Stimulated activated effector memory CD8-positive, alpha-beta T cell treated with anti-CD3 and anti-CD28 coated beads, Interleukin-12 subunit alpha, Interleukin-12 subunit beta, amount 100 ng/mL, for 72 hours (primary cell): Measurements from ENCODE around the gene RHOT2.

Experiments
- ATAC-seq: fragments of 150-1000 bp; cut with Tn5 transposase; 2 replicates; pipeline ENCODE4 v1.10.0; 2021
- DNase-seq, 2 donors: peaks; one replicate each; pipeline ENCODE4 v3.0.0; 2021 to 2022; ENCODE audit warnings: low spot score in 2 of 2
- H3K27ac Mint-ChIP-seq: one replicate; pipeline ENCODE4 v1.8.0; 2022; ENCODE audit warnings: mild to moderate bottlenecking, mixed read lengths
- H3K36me3 Mint-ChIP-seq: one replicate; pipeline ENCODE4 v1.8.0; 2022; ENCODE audit warnings: mild to moderate bottlenecking, mixed read lengths
- H3K4me1 Mint-ChIP-seq: one replicate; pipeline ENCODE4 v1.8.0; 2022; ENCODE audit warnings: mixed read lengths
- H3K4me3 Mint-ChIP-seq: one replicate; pipeline ENCODE4 v1.8.0; 2022; ENCODE audit warnings: mild to moderate bottlenecking, mixed read lengths
- H3K9me3 Mint-ChIP-seq: one replicate; pipeline ENCODE4 v1.8.0; 2022; ENCODE audit warnings: mixed read lengths

RHOT2 gene

DNA sequence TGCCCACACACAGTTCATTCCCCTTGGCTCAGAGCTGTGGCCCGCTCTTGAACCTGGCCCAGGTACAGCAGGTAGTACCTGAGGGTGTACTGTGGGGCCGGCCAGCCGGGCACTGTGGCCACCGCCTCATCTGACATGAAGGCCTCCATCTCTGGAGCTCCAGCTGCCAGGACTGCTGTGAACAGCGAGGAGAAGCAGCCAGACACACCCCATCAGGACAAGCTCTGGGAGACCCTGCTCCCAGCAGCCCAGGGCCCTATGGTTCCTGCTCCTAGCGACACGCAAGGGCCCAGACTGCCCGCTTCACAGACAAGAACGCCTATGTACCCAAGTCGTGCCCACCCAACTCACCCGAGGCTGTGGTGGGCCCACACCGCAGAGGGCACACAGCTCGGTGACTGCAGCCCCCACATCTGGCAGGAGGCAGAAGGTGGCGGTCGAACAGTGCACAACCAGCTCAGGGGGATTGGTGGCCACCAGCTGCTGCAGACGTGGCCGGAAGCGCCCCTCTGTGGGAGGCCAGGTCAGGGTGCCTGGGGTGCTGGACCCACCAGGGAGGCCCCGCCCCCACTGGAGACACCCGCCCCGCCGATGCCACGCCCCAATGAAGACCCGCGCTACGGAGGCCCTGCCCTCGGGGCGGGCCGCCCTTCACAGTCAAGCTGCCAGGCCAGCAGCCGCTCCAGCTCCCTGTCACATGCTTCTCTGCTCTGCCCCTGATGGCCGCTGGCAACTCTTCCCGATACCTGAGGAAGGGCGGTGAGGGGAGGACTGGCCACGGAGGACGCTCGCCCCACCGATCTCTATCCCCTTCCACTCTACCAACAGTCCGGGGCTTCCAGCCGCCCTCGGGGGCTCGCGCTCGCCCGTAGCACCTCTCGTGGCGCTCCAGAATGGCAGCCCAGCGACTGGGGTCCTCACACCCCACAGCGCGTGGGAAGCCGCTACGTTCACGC, 11.2 kb downstream of the RHOT2 start:
- Mint-ChIP-seq H3K36me3 (peaks cover 30% of the 10 kb centered on the region), H3K9me3 (no peaks in the 10 kb centered on the region), H3K27ac (peak overlapping the region; percentile 76), H3K4me3 (peak overlapping the region; percentile 73), H3K4me1 (peaks cover 45% of the 10 kb centered on the region)
- ATAC-seq = peak; percentile 29
- DNase-seq = peak; percentile 55 to 82

DNA sequence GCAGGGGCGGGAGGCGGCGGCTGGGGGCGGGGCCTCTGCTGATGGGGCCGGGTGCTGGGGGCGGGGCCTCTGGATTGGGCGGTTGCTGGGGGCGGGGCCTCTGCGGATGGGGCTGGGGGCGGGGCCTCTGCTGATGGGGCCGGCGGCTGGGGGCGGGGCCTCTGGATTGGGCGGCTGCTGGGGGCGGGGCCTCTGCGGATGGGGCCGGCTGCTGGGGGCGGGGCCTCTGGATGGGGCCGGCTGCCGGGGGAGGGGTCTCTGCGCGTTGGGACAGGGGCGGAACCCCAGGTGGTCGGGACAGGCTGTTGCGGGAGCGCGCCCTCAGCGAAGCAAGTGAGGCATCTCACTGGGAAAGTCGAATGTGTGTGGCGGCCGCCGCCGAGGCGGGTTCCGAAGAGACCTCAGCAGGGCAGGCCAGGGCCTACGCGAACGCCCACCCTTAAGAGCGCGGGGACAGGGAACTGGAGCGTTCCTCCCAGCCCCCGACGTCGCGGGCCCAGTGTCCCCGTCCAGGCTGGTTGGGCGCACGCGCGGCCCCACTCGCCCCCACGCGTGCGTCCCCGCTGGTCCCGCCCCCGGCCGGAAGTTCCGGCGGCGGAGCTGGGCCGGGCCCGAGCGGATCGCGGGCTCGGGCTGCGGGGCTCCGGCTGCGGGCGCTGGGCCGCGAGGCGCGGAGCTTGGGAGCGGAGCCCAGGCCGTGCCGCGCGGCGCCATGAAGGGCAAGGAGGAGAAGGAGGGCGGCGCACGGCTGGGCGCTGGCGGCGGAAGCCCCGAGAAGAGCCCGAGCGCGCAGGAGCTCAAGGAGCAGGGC, 12.1 kb downstream of the RHOT2 start, which contains the start of gene STUB1:
Gene STUB1 (plus strand): TSS at position 597 of the 811 bp plus-strand sequence. CDS start 116 bp downstream, at position 713.
- DNase-seq = peak; percentile 89 to 95
- Mint-ChIP-seq H3K36me3 (peaks cover 38% of the 10 kb centered on the region), H3K4me3 (peak within 1 kb of the TSS; percentile 73), H3K27ac (peak within 1 kb of the TSS; percentile 80), H3K4me1 (peaks cover 47% of the 10 kb centered on the region), H3K9me3 (no peaks in the 10 kb centered on the region)
- ATAC-seq = peak; percentile 61

DNA sequence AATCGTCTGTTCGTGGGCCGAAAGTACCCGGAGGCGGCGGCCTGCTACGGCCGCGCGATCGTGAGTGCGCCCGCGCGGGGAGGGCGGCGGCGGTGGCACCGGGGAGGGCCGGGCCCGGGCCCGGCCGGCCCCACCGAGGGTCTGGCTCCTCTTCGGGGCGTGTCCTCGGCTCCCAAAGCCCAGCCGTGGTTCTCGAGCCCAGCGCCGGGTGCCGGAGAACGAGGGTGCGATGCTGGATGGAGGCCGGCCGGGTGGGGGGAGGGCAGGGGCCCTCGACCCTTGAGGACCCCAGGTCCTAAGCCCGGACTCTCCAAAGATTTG, 12.7 kb downstream of the RHOT2 start:
- H3K4me3 Mint-ChIP-seq = peak overlapping the region; percentile 73
- no peaks in the 10 kb centered on the region for H3K9me3 Mint-ChIP-seq
- ATAC-seq = no peak
- peaks cover 44% of the 10 kb centered on the region for H3K4me1 Mint-ChIP-seq
- peaks cover 39% of the 10 kb centered on the region for H3K36me3 Mint-ChIP-seq
- no peak for DNase-seq
- H3K27ac Mint-ChIP-seq = peak overlapping the region; percentile 80

DNA sequence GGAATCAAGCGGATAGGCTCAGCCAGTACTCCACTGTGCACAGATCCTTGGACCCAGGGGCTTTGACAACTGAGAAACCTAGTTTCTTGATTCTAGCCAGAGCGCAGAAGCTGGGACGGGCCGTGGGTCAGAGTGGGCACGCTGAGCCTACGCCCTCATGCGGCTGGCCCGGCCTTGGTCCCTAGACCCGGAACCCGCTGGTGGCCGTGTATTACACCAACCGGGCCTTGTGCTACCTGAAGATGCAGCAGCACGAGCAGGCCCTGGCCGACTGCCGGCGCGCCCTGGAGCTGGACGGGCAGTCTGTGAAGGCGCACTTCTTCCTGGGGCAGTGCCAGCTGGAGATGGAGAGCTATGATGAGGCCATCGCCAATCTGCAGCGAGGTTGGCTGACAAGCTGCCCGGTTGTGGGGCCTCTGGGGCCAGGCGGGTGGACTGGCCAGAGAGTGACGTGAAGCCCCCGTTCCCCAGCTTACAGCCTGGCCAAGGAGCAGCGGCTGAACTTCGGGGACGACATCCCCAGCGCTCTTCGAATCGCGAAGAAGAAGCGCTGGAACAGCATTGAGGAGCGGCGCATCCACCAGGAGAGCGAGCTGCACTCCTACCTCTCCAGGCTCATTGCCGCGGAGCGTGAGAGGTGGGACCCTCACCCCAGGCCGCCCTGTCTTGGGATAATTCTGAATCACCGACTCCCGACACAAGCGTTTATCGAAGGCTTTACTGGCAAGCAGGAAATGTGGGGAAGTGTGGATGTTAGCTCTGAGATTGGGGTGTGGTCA, 13.2 kb downstream of the RHOT2 start:
- Mint-ChIP-seq H3K36me3 (peaks cover 44% of the 10 kb centered on the region), H3K27ac (peak overlapping the region; percentile 80), H3K4me3 (peak overlapping the region; percentile 73), H3K9me3 (no peaks in the 10 kb centered on the region), H3K4me1 (peaks cover 49% of the 10 kb centered on the region)
- ATAC-seq (no peak), DNase-seq (no peak)

DNA sequence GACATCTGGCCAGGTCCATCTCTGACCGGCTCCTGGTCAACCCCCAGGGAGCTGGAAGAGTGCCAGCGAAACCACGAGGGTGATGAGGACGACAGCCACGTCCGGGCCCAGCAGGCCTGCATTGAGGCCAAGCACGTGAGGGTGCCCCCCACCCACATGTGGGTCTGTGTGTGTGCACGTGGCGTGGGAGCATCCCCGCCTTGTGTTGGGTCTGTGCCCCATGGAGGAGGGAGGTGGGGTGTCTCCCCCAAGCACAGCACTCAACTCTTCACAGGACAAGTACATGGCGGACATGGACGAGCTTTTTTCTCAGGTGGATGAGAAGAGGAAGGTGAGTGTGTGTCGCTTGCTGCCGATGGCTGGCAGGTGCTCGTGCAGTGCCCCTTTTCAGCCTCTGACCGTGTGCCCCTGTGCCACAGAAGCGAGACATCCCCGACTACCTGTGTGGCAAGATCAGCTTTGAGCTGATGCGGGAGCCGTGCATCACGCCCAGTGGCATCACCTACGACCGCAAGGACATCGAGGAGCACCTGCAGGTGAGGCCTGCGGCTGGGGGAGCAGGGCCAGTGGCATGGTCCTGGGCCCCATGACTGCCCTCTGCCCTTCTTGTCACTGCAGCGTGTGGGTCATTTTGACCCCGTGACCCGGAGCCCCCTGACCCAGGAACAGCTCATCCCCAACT, 14.0 kb downstream of the RHOT2 start:
- Mint-ChIP-seq H3K9me3 (no peaks in the 10 kb centered on the region), H3K4me3 (peak overlapping the region; percentile 73), H3K27ac (peak overlapping the region; percentile 89), H3K36me3 (peaks cover 48% of the 10 kb centered on the region), H3K4me1 (peaks cover 49% of the 10 kb centered on the region)
- ATAC-seq = no peak
- DNase-seq = no peak

DNA sequence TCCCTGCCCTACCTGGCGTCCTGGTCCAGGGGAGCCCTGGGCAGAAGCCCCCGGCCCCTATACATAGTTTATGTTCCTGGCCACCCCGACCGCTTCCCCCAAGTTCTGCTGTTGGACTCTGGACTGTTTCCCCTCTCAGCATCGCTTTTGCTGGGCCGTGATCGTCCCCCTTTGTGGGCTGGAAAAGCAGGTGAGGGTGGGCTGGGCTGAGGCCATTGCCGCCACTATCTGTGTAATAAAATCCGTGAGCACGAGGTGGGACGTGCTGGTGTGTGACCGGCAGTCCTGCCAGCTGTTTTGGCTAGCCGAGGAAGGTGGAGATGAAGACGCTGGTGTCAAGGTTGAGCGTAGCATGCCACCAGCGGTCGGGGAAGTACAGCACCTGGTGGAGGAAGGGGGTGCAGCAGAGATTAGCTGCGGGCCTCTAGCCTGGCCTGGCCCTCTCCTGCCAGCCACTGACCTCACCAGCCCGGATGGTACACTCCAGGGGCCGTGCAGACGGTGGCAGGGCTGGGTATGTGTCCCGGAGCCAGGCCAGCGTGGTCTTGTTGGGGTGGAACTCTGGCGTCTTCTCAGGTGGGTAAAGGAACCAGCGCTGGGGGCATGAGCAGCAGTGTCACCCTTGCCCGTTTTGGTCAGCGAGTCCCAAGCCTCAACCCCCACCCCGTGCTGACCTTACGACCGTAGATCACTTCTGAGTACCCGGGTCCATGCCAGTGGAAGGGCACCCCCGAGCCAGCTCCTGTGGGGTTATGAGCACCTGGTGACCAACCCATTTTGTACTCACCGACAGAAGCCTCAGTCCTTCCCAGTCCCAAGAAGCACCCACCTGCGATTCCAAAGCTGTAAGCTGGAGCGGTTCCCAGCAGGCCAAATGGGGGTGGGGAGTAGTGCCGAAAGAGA, 14.8 kb downstream of the RHOT2 start:
- Mint-ChIP-seq H3K36me3 (peaks cover 48% of the 10 kb centered on the region), H3K4me3 (peak overlapping the region; percentile 73), H3K9me3 (no peaks in the 10 kb centered on the region), H3K4me1 (peaks cover 49% of the 10 kb centered on the region), H3K27ac (peak overlapping the region; percentile 89)
- no peak for DNase-seq
- ATAC-seq = no peak

DNA sequence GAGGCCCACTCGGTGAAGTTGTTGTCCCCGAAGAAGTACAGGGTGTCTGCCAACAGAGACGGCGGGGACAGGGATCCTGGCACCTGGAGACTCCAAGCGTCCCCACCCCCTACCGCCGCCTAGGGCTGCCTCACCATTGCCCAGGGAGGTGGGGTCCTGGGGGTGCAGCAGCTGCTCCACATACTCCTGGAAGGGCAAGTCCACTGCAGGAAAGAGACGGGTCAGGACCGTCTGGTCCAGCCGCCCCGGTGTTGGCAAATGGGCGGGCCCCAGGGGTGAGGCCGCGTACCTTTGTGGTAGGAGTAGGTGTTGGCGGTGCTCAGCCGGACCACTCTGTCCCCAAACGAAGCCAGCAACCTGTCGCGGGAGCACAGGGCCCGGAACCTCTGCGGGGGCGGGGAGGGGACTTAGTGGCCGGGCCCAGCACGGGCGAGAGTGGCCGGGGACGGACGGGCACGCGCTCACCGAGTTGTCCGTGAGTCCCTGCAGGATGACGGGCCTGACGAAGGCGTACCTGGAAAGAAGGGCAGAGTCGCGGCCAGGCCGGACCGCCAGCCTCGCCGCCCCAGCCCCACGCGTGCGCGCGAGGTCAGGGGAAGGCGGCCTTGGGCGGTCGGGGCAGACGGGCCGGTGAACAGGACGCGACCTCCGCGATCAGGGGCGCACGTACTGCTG, 15.6 kb downstream of the RHOT2 start:
- peaks cover 48% of the 10 kb centered on the region for H3K36me3 Mint-ChIP-seq
- no peaks in the 10 kb centered on the region for H3K9me3 Mint-ChIP-seq
- peak overlapping the region; percentile 73 for H3K4me3 Mint-ChIP-seq
- ATAC-seq = no peak
- peaks cover 50% of the 10 kb centered on the region for H3K4me1 Mint-ChIP-seq
- DNase-seq = no peak
- H3K27ac Mint-ChIP-seq = peak overlapping the region; percentile 89

DNA sequence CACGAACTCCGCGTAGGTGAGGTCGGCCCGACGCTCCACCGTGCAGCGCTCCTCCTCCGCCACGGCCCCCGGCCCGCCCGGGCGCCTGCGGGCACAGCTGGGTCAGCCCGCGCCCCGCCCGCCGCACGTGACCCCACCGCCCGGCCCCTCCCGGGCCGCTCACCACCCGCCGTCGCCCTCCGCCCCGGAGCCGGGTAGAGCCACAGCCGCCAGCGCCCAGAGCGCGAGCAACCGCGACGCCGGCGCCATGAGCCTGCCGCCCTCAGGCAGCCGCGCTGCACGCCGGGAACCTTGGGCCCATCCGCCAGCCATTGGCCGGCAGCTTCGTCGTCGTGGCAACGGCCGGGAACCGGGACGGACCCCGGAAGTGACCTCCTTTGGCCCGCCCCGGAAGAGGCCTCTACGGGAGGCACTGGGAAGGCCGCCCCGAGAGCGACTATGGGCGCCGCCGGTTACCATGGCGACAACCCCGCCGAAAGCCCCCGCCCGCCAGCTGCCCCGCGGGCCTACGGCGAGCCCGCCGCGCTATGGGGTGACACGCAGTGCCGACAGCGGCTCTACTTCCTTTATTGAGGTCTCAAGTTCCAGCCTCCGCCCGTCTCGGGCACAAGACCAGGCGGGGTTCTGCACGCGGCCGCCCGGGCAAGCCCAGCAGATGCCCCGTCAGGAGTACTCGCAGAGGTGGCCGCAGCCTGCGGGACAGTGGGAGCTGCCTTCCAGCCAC, 16.3 kb downstream of the RHOT2 start, which contains the start of gene JMJD8:
Gene JMJD8 (minus strand): TSS at position 264 of the 724 bp plus-strand sequence. CDS start 15 bp downstream, at position 249.
- peaks cover 48% of the 10 kb centered on the region for H3K36me3 Mint-ChIP-seq
- peak within 1 kb of the TSS; percentile 89 for H3K27ac Mint-ChIP-seq
- H3K4me3 Mint-ChIP-seq = peak within 1 kb of the TSS; percentile 73
- no peaks in the 10 kb centered on the region for H3K9me3 Mint-ChIP-seq
- ATAC-seq = peak; percentile 85
- DNase-seq = peak; percentile 91 to 97
- H3K4me1 Mint-ChIP-seq = peaks cover 52% of the 10 kb centered on the region

DNA sequence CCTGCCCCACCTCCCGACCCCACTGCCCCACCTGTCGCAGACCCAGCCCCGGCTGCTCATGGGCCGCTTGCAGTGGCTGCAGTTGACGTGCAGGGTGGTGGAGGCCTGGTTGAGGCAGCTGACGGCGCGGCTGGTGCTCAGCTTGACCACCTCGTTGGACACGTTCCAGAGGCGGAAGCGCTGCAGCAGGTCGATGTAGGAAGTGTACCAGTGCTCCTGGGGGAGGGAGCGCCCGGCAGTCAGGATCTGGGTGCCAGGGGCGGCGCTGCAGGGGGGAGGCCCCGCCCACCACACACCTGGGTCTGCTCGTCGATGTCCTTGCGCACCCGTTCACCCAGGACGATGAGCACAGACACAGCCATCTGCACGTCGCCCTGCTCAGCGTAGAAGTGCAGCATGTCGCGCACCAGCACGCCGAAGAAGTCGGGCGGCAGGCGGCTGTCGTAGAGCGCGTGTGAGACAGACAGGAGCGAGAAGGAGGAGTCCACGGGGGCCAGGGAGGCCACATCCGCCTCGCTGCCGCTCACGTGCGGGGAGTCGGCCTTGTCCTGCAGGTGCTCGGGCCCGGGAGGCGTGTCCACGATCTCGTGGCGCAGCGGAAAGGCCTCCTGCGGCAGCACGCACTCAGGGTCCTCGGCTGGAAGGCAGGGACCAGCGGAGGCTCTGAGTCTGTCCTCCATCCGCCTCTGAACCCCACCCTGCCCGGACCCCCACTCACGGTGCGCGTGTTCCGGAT, 17.2 kb downstream of the RHOT2 start:
- Mint-ChIP-seq H3K9me3 (no peaks in the 10 kb centered on the region), H3K27ac (peak overlapping the region; percentile 89), H3K4me1 (peaks cover 51% of the 10 kb centered on the region), H3K36me3 (peaks cover 48% of the 10 kb centered on the region), H3K4me3 (peak overlapping the region; percentile 73)
- ATAC-seq (no peak), DNase-seq (no peak)

DNA sequence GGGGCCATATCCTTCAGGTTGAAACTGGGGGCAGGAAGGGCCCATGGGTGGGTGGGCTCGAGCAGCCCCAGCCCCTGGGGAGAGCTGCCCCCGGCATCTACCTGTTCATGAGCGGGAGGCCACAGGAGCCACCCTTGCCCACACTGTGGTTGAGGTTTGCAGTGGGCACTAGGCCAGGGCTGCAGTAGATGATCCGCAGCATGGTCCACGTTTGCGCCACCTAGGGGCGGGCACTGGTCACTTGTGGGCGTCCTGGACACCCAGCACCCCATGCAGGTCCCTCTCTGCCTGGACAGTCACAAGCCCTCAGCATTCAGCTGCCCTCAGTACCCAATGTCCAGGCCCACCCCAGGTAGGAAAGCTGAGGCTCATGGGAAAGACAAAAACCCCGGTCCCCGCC, 18.0 kb downstream of the RHOT2 start:
- Mint-ChIP-seq H3K36me3 (peaks cover 49% of the 10 kb centered on the region), H3K9me3 (no peaks in the 10 kb centered on the region), H3K4me1 (peaks cover 52% of the 10 kb centered on the region), H3K4me3 (peak overlapping the region; percentile 23), H3K27ac (peak overlapping the region; percentile 45)
- no peak for ATAC-seq
- no peak for DNase-seq

DNA sequence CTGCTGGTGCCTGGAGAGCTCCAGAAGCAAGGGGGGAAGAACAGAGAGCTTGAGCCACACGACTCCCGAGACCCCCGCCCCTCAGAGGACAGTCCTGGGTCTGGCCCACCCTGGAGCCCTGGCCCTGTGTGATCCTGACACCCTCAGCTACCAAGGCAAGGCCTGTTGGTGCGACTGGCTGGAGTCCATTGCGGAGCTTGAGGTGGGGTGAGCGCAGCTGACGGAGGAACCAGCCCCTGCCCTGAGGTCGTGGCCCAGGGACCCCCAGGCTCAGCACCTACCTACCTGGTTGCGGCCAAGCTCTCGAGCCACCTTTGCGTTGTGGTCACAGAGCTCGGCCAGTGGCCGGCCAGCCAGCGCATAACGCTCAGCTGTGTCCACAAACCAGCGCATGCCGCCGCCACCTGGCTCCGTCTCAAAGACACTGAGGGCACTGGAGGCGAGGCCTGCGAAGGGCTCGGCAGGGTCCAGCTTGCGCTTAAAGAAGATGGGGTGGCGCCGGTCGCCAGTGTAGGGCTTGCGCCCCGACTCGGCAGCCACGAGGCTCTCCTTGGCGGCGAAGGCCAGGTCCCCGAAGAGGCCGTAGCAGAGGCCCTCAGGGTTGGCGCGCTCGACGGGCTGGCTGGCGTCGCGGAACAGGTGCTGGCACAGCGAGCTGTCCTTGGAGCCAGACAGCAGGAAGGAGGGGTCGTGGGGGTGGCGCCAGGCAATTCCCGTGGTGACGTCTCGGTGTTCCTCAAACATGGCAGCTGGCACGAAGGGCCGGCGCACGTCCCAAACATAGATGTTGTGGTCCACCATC, 18.7 kb downstream of the RHOT2 start:
- Mint-ChIP-seq H3K4me1 (peaks cover 50% of the 10 kb centered on the region), H3K4me3 (no peak overlapping the region), H3K27ac (no peak overlapping the region), H3K36me3 (peaks cover 45% of the 10 kb centered on the region), H3K9me3 (no peaks in the 10 kb centered on the region)
- ATAC-seq = no peak
- DNase-seq = no peak
